SU-DHL-6 (cell line): ENCODE data around the gene NFIX.

ENCODE experiments used
- CTCF ChIP-seq: fragments of 200-600 bp; sonication (generic); IDR thresholded peaks from one replicate; pipeline ENCODE4 v1.5.1; 2017; ENCODE audit warnings: antibody characterized with exemption, mild to moderate bottlenecking, low read length, moderate library complexity; ENCODE audit not compliant: insufficient read depth, poor library complexity, severe bottlenecking
- EZH2phosphoT487 ChIP-seq: fragments of 200-600 bp; sonication (generic), shearing (Covaris generic); conservative IDR thresholded peaks from 2 replicates; pipeline ENCODE4 v1.6.1; 2018; ENCODE audit warnings: mild to moderate bottlenecking, antibody characterized with exemption, low read length, moderate library complexity, mixed read lengths

- TF ChIP-seq CTCF (no peak), EZH2phosphoT487 (no peak)
Observed at GRCh38 chr19:13089139-13089856, 94.0 kb downstream of the NFIX start.
